22Rv1 (cell line): ENCODE results near the gene SUPT3H.

ENCODE experiments used
- CTCF ChIP-seq: fragments of 450-650 bp; IDR thresholded peaks from 2 replicates; pipeline ENCODE4 v1.5.1; 2017; ENCODE audit warnings: mild to moderate bottlenecking
- ZFX ChIP-seq: fragments of 450-650 bp; IDR thresholded peaks from 2 replicates; pipeline ENCODE4 v1.6.1; 2017; ENCODE audit warnings: antibody characterized with exemption, borderline replicate concordance

GRCh38 chr6:44915111-44915510 lies 462.6 kb downstream of the SUPT3H start:
- TF ChIP-seq CTCF (no peak), ZFX (no peak)
